Measurements from ENCODE around the gene PARVG.
A peak's percentile ranks its signal among the peaks of the same experiment; 100 is the strongest.

PARVG gene, protein sequence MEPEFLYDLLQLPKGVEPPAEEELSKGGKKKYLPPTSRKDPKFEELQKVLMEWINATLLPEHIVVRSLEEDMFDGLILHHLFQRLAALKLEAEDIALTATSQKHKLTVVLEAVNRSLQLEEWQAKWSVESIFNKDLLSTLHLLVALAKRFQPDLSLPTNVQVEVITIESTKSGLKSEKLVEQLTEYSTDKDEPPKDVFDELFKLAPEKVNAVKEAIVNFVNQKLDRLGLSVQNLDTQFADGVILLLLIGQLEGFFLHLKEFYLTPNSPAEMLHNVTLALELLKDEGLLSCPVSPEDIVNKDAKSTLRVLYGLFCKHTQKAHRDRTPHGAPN

DNA sequence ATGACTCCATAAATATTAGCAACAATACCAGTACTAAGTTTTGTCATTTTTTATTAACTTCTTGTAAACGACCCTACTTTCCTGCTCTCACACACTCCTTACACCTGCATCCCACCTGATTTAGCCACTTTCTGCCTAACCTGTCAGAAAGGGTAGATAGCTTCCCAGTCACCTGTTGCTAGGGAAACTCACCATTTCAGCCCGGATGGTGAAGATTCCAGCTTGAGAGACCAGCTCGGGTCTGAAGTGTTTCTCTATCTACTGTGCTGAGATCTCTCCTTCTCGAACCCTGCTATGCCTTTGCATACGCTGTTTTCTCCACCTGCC lies at the start of gene PARVG:
TSS of gene PARVG (plus strand) at position 220 of the 327 bp plus-strand sequence. CDS start 2,405 bp downstream, outside the sequence.
- DNase-seq, result no peak

DNA sequence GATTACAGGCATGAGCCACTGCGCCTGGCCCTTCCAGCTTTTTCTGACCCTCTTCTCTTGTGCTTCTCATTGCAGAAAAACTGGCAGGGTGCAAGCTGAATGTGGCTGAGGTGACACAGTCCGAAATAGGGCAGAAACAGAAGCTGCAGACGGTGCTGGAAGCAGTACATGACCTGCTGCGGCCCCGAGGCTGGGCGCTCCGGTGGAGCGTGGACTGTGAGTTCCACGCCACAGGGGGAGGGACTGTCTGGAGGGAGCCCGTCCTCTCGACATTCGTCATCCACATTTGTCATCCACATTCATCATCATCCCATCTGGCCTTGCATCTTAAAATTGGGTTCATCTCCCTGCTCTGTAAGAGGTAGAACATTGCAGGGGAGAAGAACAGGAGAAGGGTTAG lies 49.3 kb upstream of the PARVG start:
- no peak for DNase-seq

DNA sequence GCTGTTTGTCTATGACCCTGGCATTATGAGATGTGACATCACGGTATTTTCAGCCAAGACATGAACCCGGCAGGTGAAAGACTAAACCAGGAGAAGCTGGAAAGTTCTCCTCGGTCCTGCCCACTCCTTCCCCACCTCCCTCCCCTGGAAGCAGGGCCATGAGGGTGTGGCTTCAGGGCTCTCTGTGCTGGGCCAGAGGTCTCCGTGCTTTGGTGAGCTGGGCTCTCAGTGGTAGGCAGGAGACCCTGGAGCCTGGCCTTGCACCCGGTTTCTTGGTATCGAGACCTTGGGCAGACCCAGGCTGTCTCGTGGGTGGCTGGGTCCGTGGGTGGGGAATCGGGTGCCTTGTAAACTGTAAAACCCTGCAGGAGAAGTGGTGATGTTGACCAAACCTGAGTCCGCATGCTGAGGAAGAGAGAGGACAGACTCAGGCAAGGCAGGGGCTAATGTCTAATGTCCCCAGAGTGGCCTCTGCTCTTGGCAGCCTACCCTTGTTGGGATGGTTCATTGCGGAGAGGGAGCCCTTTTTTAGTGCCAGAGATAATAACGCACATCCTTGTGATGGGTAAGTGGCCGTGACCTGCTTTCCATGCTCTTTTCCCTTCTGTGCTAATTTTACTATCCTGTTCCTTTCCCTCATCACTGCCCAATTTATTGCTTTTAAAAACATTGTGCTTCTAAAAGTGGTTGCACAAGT lies 48.6 kb upstream of the PARVG start:
- no peak for DNase-seq

DNA sequence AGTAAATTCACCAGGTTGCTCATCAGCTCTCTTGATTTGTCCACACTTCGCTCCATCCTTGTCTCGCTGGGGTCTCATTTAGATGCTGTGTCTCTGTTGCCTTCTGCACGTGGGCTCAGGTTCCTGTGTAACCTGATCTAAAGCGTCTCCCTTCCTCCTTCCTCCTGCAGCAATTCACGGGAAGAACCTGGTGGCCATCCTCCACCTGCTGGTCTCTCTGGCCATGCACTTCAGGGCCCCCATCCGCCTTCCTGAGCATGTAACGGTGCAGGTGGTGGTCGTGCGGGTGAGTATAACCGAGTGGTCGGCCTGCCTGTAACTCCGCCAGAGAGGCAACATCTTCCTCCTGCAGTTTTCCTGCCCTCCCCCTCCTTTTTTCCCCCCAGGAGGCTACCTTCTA lies 48.0 kb upstream of the PARVG start:
- no peak for DNase-seq

DNA sequence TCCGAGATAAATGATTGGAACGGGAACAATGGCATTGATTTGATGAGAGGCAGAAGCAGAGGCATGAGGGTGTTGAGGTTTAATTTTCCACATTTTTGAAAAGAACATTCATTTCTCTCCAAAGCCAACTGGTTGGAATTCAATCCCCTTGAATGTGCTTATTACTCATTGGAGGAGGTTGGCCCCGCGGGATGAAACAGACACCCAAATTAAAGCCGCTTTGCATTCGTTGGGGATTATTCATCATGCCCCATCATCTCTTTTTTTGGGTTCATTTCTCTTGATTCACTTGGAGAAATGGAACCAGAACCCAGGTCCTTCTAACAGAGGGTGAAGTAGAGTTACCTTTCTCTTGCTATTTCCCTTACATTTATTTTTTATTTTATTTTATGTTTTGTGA lies 47.6 kb upstream of the PARVG start:
- DNase-seq, result no peak

DNA sequence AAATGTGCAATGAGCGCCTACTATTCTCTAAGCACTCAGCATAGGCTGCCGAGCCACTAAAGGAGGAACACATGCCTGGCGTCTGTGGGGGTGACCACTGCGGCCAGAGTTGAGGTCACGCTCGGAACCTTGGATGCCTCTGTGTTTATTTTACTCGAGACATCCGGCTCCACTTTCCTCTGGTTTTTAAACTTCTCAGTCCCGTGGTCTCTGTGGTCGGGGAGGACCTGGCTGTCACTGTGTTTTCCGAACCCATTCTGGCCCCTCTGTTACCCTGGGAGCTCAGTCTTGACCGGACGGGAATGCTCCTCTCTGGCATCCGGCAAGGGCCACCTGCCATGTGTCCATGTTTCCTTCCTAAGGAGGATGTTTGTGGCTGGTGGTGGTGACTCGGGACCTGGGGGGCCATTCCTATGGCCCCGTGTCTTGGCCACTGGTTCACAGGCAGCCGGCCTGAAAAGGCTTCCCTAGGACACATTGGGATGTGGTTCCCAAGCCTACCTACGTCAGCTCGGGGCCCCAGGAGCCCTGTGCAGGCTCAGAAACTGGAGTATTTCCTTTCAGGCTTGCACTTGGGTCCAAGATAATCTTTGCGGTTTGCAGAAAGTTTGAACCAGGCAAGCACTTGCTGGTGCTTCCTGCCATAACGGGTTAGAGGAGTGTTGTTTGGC lies 46.7 kb upstream of the PARVG start:
- peak in 2 of 56 donors; percentile 24 to 30 for DNase-seq

DNA sequence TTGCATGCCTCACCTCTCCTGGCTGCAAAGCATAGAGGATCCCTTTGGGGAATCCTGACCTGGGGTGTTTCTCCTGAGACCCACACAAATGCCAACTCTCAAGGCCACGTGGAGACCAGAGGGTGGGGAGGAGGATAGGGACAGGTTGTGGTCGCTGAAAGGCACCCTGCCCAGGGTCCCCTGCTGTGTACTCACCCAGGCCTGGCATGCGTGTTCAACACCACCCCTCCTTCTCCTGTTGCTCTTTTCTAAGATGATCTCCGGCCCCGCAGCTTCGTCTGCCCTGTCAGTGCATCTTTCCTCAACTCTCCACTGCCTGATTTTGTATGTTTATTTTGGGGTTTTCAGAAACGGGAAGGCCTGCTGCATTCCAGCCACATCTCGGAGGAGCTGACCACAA lies 44.6 kb upstream of the PARVG start:
- DNase-seq, result no peak

DNA sequence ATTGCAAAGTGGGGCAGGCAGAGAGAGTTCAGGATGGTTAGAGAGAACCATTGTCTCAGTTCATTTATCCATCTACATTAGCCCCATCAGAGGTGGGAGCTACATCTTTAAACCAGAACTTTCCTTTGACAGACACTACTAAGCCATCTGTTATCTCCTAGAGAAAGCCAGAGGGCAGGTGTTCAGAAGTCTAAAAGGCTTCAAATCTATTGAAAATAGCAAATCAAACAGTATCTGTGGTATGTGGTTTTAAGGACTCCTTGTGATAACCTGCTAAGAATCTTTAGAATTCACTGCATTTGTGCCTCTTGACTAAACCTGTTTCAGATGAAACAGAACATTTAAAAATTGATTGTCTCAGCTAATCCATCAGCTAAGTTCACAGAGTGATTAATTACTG lies 43.9 kb upstream of the PARVG start:
- DNase-seq, result no peak

DNA sequence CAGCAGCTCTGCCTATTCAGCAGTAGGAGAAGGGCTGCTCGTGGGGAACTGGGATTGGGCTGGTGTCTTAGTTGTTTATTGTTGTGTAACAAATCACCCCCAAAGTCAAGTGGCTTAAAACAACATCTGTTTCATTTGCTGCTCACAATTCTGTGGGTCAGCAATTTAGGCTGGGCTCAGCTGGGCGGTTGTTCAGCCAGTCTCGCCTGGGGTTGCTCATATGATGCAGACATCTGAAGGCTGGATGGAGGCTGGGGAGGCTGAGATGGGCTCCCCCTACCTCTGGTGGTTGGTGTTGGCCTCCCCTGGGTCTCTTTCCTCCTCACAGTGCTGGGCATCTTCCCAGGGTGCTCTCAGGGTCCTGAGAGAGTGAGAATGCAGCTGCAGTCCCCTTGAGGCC lies 43.3 kb upstream of the PARVG start:
- DNase-seq, result no peak

DNA sequence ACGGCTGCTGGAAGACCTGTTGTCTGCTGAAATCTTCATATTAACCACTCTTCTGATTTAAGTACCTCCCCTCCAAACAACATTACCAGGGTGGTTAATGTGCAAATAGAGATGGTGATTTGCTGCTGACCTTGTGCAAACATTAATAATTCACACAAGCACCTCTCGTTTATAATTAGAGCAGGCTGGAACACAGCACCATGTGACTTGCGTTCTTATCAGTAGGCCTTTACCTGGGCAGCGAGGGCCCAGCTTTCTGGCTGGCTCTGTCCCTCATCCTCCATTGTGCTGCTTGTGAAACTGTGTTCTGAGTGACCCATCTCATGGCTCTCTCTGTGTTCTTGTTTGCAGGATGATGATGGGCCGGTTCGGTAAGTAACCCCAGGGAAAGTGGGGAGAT lies 41.0 kb upstream of the PARVG start:
- DNase-seq, result no peak

DNA sequence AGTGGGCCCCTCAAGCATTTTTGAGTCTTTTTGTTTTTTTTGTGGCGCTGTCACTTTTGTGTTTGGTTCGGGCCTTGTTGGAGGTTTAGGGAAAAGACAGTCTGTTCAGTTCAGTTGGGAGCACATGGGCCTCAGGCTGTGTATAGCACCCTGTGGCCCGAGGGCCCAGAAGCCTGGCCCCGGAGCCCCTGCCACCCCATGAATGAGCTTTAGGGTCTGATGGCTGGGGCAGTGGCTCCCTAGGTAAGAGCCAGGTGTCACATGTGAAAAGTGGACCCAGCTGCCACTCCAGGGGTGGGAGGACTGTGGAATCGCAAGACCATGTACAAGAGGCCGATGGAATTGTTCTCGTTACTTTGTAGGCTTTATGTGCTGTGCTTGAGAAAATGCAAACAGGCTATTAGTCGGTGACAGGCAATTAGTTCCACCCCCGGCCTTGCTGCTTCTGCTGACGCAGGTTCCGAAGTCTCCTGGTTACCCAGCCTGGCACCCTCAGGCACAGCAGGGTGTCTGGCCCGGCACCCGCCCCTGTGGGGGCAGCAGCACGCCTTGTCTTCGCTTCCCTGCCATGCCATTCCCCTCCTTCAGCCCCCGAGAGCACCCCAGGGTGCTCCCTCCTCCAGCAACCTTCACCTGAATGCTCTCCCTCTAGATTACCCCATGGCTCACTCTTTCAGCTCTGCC lies 38.2 kb upstream of the PARVG start:
- no peak for DNase-seq

DNA sequence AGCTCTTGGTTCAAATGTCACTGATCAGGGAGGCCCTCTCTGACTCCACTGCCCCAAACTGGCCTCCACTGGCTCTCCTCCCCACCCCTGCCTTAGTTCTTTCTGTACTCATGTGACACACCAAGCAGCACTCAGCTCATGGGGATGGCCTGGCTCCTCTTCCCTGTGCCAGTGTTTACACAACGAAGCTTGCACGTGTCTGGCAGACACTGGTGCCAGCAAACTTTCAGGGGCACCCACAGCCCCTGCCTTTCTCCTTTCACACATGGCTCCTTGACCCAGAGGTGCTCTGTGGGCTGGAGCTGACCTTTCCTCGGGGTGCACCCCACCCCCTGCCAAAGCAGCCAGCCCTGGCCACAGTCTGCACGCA lies 37.6 kb upstream of the PARVG start:
- no peak for DNase-seq

DNA sequence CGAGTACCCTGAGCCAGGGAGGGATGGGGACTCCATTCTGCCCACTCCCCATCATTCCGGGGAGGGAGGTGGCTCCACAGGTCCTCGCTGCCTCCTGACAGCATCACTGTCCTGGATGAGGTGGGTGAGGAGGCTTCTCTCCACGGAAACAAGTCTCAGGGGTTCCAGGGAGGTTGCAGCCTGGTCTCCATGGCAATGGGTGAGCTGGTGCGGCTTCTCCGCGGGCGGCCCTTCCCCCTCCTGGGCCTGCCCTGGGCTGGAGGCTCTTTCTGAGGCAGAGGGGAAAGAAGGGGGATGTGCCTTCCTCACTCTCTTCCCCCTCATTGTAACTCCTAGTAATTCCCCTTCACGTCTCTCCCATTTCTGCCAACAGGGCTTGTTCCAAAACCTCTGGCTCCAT lies 37.1 kb upstream of the PARVG start:
- no peak for DNase-seq

DNA sequence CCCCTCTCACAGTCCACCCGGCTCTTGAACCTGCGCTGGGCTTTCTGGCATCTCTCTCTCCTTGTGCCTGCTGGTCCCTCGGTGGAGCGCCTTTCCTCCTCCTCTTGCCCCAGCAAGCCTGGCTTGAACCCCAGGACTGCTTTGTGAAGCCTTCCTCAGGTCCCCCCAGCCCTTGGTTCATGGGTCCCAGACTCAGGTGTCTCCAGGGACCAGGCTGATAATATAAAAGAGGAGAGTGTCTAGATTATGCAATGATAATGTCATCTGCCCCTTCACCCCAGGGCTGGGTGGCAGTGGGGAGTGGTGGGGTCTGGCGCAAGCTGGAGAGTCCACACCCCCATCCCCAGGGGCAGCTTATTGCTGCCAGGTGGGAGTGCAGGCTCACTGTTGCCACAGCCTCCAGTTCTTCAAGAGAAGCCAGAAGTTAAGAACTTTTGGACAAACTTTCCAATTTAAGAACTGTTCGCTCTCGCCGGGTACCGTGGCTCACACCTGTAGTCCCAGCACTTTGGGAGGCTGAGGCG lies 36.6 kb upstream of the PARVG start:
- DNase-seq, result no peak

DNA sequence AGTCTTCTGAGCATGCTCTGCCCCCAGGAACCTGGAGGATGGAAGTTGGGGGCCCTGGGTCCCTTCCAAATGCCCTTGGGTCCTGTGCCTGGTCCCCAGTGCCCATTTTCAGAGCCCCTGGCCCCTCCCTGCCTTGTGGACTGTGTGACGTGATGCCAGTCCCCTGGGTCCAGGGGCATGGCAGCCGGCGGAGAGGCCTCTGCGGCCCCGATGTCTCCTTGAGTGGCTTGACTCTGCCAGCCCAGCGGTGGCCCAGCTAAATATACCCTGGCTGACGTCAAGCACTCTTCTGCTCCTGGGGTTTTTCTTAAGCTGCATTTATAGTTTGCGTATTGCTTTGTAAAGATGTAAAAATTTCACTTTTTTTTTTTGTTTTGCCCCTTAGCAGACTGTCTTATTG lies 35.2 kb upstream of the PARVG start:
- DNase-seq, result no peak

DNA sequence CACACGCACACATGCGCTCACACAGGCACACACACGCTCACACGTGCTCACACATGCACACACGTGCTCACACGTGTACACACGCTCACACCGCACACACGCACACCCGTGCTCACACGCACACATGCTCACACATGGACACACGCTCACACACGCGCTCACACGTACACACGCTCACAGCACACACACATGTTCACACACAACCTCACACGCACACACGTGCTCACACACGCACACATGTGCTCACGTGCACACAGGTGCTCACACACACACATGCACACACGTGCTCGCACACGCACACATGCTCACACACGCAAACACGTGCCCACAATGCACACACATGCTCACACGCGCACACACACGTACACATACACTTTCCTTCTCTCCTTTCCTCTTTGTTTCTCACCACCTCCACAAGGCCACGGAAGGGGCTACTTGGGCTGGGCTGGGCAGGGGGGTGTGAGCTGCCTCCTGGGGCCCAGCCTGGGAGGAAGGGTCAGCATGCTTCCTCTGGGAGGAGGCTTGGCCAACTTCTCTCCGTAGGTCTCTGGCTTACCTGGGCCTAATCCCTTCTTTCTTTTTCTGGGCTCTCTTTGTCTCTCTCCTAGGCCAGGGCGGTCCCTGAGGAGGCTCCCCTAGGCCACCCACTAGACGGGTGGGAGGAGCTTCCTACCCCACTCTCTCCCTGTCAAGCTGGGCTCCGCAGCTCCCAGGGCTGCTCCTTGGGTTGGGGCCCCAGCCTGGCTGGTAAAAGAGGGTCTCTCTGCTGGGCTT lies 34.5 kb upstream of the PARVG start:
- no peak for DNase-seq

DNA sequence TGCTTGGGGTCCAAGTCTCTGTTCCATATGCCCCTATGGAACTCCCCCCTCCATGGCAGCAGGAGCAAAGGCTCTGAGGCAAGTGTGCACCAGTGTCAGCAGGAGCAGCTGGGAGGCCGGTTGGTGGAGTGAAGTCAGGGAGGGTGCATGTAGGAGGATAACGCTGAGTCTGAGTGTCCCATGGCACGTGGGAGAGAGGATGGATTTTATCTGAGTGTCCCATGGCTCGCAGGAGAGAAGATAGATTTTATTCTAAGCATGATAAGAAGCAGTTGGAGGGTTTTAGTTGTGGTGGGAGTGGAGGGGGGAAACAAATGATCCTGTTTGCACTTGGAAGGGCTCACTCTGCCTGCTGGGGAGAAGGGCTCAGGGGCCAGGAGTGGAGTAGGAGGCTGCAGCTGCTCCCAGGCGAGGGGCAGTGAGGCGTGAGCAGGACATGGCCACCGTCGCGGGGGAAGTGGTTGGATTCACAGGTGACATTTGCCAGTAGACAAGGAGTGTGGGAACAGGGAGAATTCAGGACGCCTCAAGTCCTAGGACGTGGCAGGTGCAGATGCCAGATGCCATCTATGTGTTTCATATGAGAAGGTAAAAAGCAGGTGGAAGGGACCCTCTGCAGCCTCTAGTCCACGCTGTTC lies 33.6 kb upstream of the PARVG start:
- DNase-seq, result no peak

DNA sequence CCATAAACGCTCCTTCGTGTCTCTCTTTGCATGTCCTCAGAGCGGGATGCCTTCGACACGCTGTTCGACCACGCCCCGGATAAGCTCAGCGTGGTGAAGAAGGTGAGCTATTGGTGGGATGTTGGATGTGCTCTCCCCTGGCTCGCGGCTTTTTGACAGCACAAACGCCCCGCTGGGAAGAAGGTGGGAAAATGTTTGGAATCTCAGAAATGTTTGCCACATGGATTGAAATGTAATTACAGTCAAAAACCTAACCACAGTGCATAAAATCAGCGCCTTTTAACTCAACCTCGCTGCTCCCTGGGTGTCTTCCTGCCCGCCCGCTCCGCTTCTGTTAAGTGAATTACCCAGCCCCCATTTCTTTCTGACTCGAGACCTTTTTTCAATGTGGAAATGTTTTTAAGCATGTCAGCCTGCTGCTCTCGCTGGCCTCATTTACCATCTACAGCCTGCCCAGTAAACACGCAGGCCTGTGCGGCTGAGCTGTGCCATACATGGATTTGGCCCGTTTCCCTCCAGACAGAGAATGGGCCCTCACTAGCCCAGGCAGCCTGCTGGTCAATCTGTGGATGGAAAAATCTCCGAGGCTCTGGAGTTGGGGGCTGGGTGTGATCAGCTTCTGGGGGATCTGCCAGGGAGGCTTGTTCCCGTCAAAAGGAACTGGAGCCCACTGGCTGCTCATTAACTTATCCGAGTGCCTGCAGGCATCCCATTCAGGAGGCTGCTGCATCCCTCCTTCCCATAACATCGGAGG lies 32.7 kb upstream of the PARVG start:
- no peak for DNase-seq

DNA sequence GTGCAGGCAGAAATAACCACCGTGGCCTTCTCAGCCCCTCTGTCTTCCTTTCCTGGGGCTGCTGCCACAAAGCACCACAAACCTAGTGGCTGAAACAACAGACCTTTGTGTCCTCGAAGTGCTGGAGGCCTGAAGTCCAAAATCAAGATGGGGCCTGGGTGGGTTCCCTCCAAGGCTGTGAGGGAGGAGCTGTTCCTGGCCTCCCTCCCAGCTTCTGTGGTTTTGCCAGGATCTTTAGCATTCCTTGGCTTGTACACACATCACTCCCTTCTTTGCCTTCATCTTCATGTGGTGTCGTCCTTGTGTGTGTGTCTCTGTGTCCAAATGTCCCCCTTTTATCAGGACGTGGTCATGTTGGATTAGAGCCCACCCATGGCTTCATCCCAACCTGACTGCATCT lies 29.0 kb upstream of the PARVG start:
- DNase-seq, result no peak

DNA sequence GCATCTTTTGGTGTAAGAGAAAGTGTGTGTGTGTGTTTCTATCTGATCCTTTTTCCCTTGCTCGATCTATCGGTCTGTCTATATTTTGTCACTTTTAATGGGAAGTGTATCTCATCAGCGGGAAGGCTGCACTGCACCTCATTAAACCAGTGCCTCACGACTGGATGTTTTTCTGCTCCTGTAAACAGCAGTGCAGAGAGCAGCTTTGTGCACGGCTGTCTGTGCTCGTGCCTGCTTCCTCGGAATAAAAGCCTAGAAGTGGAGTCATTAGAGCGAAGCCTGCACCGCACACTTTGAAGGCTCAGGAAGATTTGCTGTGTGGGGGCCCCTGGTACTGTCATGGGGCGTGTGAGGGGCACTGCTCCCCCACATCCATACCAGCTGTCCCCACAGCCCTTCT lies 27.0 kb upstream of the PARVG start:
- DNase-seq, result no peak

All from amygdala (tissue), 56 donors.